RWPE2 (cell line): ENCODE results near the gene ADA.
A peak's percentile ranks its signal among the peaks of the same experiment; 100 is the strongest.

Experiments
- ATAC-seq: fragments of 200-7000 bp; cut with Tn5 transposase; 3 replicates; pipeline ENCODE4 v1.9.1; 2021; ENCODE audit warnings: low read depth
- DNase-seq: peaks from one replicate; pipeline ENCODE4 v3.0.0-alpha.2; 2020; ENCODE audit warnings: low spot score
- H3K27ac ChIP-seq: fragments of 450-650 bp; 2 replicates; pipeline ENCODE4 v1.5.1; 2017; ENCODE audit warnings: mild to moderate bottlenecking; ENCODE audit not compliant: poor library complexity, severe bottlenecking
- H3K27me3 ChIP-seq: fragments of 250-450 bp; sonication (Bioruptor Pico); 2 replicates; pipeline ENCODE4 v1.5.1; 2021; ENCODE audit warnings: mild to moderate bottlenecking, moderate library complexity; ENCODE audit not compliant: insufficient read depth, poor library complexity, severe bottlenecking
- H3K36me3 ChIP-seq: fragments of 250-450 bp; sonication (Bioruptor Pico); 2 replicates; pipeline ENCODE4 v1.5.1; 2020; ENCODE audit warnings: low read depth, mild to moderate bottlenecking, moderate library complexity
- H3K4me1 ChIP-seq: fragments of 250-450 bp; sonication (Bioruptor Pico); 2 replicates; pipeline ENCODE4 v1.5.1; 2021; ENCODE audit warnings: mild to moderate bottlenecking, moderate library complexity; ENCODE audit not compliant: insufficient read depth, poor library complexity, severe bottlenecking
- H3K4me3 ChIP-seq: fragments of 250-450 bp; sonication (Bioruptor Pico); 2 replicates; pipeline ENCODE4 v1.5.1; 2021; ENCODE audit warnings: mild to moderate bottlenecking, moderate library complexity; ENCODE audit not compliant: severe bottlenecking
- H3K9me3 ChIP-seq: fragments of 250-450 bp; sonication (Bioruptor Pico); 2 replicates; pipeline ENCODE4 v1.5.1; 2021; ENCODE audit warnings: mild to moderate bottlenecking, moderate library complexity; ENCODE audit not compliant: severe bottlenecking
- TF ChIP-seq, protein P1 (sequence below): fragments of 450-650 bp; IDR thresholded peaks from one replicate; pipeline ENCODE4 v1.5.1; 2017; ENCODE audit warnings: mild to moderate bottlenecking, moderate library complexity; ENCODE audit not compliant: poor library complexity, severe bottlenecking

ADA gene

DNA sequence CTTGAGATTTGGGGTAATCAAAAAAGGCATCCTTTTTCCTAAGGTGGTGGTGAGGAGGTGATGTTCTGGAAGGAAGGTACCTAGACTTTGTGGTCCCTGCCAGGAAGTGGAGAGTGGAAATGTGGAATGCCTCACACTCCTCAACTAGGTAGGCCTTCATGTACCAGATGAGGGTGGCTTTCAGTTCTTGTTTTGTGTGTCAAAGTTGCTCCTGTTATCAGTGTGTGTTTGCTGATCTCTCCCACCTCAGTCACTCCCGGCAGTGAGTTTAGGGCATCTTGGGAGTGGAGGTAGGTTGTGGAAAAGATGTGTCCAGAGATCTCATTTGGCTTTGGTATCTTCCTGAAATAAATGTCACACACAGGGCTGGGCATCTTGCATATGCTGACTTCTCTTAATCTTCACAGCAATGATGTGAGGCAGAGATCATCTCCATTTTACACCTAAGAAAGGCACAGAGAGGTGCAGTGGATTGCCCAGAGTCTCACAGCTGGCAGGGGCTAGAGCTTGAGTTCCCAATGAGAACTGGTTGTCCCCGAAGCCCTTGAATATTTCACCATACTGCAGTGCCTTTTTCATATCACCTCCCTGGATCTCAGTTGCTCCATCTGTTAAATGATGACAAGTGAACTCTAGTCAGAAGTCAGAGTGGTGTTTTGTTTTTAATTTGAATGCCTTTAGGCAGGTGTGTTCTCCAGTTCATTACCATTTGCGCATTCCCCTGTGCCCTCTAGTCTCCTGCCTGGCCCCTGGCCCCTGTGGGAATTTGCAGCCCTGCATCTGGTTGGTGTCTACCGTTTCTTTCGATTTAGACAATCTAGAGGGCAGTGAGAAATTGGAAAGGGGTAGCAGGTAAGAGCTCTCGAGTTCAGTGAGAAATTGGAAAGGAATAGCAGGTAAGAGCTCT lies 66.2 kb downstream of the ADA start:
- no peak overlapping the region for H3K4me3 ChIP-seq
- no peaks in the 10 kb centered on the region for H3K36me3 ChIP-seq
- no peak overlapping the region for H3K27ac ChIP-seq
- H3K27me3 ChIP-seq = no peaks in the 10 kb centered on the region
- no peak for ATAC-seq
- peaks cover 3% of the 10 kb centered on the region for H3K4me1 ChIP-seq
- no peak for DNase-seq
- TF ChIP-seq, protein P1, sequence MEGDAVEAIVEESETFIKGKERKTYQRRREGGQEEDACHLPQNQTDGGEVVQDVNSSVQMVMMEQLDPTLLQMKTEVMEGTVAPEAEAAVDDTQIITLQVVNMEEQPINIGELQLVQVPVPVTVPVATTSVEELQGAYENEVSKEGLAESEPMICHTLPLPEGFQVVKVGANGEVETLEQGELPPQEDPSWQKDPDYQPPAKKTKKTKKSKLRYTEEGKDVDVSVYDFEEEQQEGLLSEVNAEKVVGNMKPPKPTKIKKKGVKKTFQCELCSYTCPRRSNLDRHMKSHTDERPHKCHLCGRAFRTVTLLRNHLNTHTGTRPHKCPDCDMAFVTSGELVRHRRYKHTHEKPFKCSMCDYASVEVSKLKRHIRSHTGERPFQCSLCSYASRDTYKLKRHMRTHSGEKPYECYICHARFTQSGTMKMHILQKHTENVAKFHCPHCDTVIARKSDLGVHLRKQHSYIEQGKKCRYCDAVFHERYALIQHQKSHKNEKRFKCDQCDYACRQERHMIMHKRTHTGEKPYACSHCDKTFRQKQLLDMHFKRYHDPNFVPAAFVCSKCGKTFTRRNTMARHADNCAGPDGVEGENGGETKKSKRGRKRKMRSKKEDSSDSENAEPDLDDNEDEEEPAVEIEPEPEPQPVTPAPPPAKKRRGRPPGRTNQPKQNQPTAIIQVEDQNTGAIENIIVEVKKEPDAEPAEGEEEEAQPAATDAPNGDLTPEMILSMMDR = no peak
- H3K9me3 ChIP-seq = no peaks in the 10 kb centered on the region

DNA sequence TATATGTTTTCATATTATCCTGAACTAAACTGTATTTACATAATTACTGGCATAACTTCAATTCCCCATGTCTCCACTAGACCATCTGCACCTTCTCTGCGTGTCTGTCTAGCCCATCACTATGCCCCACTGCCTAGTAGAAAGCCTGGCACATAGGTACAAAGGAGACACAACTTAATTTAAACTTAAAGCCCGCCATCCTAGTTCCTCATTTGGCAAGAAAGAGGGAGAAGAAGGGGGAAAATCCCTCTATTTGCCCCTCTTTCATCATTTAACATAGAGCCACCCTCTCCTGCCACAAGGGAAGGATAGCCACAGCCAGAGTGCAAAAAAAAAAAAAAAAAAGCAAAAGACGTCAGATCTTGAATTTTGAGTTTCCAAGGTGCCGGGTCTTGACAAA lies 67.3 kb downstream of the ADA start:
- H3K9me3 ChIP-seq = no peaks in the 10 kb centered on the region
- TF ChIP-seq, protein P1 = no peak
- no peaks in the 10 kb centered on the region for H3K27me3 ChIP-seq
- H3K36me3 ChIP-seq = no peaks in the 10 kb centered on the region
- ATAC-seq = no peak
- DNase-seq = no peak
- H3K4me3 ChIP-seq = no peak overlapping the region
- peaks cover 3% of the 10 kb centered on the region for H3K4me1 ChIP-seq
- H3K27ac ChIP-seq = no peak overlapping the region

DNA sequence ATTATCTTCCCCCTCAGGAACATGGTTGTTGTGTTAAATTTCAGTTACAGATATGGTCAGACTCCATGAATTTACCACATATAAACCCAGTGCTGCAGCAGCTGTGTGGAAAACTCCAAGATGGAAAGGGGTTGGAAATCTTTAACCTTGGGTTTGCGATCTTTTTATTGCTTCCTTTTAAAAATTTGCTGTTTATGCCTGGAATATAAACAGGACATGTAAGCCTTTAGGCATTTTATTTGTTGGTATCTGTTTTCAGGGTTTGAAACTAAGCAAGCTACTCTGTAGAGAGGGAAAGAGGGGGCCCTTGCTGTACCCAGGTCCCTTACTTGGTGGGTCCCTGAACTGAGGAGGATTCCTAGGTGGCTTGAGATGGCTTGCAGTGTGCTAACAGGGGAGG lies 68.3 kb downstream of the ADA start:
- H3K4me3 ChIP-seq = no peak overlapping the region
- H3K4me1 ChIP-seq = peaks cover 3% of the 10 kb centered on the region

DNA sequence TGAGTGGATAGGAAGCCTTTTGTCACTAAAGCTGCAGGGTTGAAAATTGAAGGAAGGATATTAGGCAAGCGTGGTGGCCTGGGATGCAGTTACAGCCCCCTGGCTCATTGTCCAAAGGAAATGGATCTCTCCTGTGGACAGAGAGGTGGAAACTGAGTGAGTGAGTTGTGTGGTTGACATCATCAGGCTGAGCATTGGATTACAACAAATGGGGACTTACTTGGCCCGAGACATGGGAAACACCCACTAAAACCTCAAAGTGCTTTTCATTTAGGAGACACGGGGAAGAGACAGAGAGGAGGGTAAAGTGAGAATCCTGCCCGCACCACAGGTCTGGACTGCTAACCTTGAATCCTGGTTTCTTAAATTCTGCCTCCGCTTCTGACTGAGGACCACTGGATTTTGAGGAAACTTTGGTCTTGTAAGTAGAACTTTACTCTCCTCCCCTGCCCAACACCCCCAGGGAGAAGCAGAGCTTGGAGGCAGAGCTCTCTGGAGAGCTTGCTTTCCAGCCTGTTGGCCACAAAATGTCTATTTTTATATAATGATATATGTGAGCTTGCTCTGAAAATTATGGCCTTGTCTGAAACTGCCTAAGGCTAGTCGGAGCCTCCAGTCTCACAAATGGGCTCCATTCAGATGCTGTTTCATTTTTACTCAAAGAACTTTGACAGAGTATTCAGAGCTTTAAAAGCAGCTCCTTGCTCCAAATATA lies 69.0 kb downstream of the ADA start, which contains the start of gene PKIG:
Gene PKIG, plus strand, starts transcription at position 269 of the 715 bp plus-strand sequence. CDS start 31,978 bp downstream, outside the sequence.
- DNase-seq (no peak), ATAC-seq (peak; percentile 38; the same call in 2 of the 3 replicates)
- Histone ChIP-seq H3K27ac (no peak within 1 kb of the TSS), H3K4me3 (no peak within 1 kb of the TSS), H3K27me3 (no peaks in the 10 kb centered on the region), H3K36me3 (no peaks in the 10 kb centered on the region), H3K9me3 (no peaks in the 10 kb centered on the region), H3K4me1 (peaks cover 3% of the 10 kb centered on the region)
- TF ChIP-seq, protein P1 = no peak

More for the DNA sequence above, 68.3 kb downstream of the ADA start:
- DNase-seq = no peak
- H3K9me3 ChIP-seq = no peaks in the 10 kb centered on the region
- ATAC-seq = no peak
- no peaks in the 10 kb centered on the region for H3K36me3 ChIP-seq
- no peaks in the 10 kb centered on the region for H3K27me3 ChIP-seq
- TF ChIP-seq, protein P1 = no peak
- no peak overlapping the region for H3K27ac ChIP-seq
